DND-41 (cell line): ENCODE measurements around the gene EIF1.

Source experiments
- EZH2 ChIP-seq: IDR thresholded peaks from 3 replicates; pipeline ENCODE4 v1.6.1; 2012; ENCODE audit warnings: borderline replicate concordance, low read depth, mild to moderate bottlenecking, moderate library complexity, low read length, inconsistent platforms; ENCODE audit not compliant: severe bottlenecking
- TF ChIP-seq, protein P1 (sequence below): IDR thresholded peaks from 2 replicates; pipeline ENCODE4 v1.5.1; 2012; ENCODE audit warnings: borderline replicate concordance, low read length, moderate library complexity, mild to moderate bottlenecking; ENCODE audit not compliant: poor library complexity, severe bottlenecking; ENCODE audit errors: extremely low read depth

- TF ChIP-seq, protein P1, sequence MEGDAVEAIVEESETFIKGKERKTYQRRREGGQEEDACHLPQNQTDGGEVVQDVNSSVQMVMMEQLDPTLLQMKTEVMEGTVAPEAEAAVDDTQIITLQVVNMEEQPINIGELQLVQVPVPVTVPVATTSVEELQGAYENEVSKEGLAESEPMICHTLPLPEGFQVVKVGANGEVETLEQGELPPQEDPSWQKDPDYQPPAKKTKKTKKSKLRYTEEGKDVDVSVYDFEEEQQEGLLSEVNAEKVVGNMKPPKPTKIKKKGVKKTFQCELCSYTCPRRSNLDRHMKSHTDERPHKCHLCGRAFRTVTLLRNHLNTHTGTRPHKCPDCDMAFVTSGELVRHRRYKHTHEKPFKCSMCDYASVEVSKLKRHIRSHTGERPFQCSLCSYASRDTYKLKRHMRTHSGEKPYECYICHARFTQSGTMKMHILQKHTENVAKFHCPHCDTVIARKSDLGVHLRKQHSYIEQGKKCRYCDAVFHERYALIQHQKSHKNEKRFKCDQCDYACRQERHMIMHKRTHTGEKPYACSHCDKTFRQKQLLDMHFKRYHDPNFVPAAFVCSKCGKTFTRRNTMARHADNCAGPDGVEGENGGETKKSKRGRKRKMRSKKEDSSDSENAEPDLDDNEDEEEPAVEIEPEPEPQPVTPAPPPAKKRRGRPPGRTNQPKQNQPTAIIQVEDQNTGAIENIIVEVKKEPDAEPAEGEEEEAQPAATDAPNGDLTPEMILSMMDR, result no peak
- TF ChIP-seq EZH2, result no peak
Observed at GRCh38 chr17:41656249-41657023, 32.2 kb upstream of the EIF1 start.
